ENCODE results near the gene TREM2.

TREM2 gene

DNA sequence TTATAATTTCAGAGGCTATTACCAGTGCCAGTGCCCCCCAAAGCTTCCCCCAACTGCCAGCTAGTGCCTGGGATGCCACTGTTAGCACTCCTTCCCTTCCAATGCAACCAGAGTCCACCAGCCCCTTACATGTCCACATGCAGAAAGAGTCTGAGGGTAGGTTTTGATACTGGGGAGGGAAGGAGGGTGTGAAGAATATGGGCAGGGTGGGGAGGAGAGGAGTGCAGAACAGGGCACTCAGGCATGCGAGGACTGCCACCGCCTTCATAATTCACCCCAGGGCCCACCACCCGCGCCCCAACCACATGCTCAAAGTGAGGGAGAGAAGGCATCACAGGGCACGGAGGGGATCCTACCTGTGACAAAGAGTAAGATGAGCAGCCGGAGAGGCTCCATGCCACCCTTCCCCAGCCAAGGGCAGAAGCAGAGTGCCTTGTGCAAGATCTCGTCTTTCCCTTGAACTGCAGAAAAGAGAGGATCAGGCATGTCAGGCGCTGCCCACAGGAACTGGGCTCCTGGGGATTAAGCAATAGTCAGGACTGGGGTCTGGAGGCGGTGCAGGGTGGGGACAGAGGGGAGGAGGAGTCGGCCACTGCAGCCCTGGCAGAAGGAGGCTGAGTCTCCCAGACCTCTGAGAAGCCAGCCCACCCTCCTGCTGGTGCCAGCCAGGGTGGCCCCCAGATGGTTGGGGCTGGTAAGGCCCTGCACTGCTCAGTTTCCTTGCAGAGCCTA lies at the start of gene TREM2:
Gene TREM2 (minus strand): TSS at position 430 of the 732 bp plus-strand sequence. CDS start 34 bp downstream, at position 396.
- H3K4me1 Mint-ChIP-seq = peaks cover 12% of the 10 kb centered on the region
- TF ChIP-seq, protein P1, sequence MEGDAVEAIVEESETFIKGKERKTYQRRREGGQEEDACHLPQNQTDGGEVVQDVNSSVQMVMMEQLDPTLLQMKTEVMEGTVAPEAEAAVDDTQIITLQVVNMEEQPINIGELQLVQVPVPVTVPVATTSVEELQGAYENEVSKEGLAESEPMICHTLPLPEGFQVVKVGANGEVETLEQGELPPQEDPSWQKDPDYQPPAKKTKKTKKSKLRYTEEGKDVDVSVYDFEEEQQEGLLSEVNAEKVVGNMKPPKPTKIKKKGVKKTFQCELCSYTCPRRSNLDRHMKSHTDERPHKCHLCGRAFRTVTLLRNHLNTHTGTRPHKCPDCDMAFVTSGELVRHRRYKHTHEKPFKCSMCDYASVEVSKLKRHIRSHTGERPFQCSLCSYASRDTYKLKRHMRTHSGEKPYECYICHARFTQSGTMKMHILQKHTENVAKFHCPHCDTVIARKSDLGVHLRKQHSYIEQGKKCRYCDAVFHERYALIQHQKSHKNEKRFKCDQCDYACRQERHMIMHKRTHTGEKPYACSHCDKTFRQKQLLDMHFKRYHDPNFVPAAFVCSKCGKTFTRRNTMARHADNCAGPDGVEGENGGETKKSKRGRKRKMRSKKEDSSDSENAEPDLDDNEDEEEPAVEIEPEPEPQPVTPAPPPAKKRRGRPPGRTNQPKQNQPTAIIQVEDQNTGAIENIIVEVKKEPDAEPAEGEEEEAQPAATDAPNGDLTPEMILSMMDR (IDR thresholded peaks at IDR 0.05; ENCODE audit: unreplicated experiment in 3 of 3) = no peak
- H3K27ac Mint-ChIP-seq = no peak within 1 kb of the TSS
- H3K27me3 Mint-ChIP-seq (ENCODE audit: low read depth) = peaks cover 25% of the 10 kb centered on the region
- H3K36me3 Mint-ChIP-seq (ENCODE audit: low read depth) = no peaks in the 10 kb centered on the region
- no peak within 1 kb of the TSS for H3K4me3 Mint-ChIP-seq
- no peaks in the 10 kb centered on the region for H3K9me3 Mint-ChIP-seq

DNA sequence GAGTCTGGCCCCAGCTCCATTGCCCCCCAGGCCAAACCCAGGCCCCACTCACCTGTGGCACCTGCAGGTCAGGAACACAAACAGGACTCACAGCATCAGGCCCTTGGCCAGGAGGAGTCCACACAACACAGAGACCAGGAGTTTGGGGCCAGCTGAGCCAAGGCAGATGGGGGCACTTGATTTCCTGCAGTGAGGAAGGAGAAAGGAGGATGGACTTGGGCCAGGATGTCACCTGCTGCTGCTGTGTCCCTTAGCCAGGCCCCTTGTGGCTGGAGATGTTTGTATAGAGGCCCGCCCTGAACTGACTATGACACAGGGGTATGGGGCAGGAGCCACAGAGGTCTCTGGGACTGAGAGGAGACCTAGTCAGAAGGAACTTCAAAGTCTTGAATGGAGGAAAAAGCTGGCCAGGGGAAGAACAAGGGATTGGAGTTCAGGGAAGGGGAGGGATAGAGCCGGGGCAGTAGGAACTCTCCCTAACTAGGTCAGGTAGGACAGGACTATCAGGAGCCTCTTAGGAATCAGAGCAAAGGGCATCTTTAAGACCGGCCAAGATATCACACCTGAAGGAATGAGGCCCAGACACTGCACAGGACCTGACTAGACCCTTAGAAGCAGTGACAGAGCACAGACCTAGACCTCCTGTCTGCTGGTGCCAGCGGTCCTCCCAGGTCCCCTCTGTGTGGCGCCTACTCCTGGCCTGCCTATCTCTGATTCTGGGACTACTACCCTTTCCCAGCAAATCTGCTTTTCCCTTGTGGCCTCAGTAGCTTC lies 46.8 kb upstream of the TREM2 start:
- H3K36me3 Mint-ChIP-seq (ENCODE audit: low read depth) = no peaks in the 10 kb centered on the region
- H3K27me3 Mint-ChIP-seq (ENCODE audit: low read depth) = peaks cover 9% of the 10 kb centered on the region
- no peak overlapping the region for H3K4me3 Mint-ChIP-seq
- TF ChIP-seq, protein P1 (IDR thresholded peaks at IDR 0.05; ENCODE audit: unreplicated experiment in 3 of 3) = no peak
- H3K27ac Mint-ChIP-seq = no peak overlapping the region
- peaks cover 13% of the 10 kb centered on the region for H3K9me3 Mint-ChIP-seq
- no peaks in the 10 kb centered on the region for H3K4me1 Mint-ChIP-seq

DNA sequence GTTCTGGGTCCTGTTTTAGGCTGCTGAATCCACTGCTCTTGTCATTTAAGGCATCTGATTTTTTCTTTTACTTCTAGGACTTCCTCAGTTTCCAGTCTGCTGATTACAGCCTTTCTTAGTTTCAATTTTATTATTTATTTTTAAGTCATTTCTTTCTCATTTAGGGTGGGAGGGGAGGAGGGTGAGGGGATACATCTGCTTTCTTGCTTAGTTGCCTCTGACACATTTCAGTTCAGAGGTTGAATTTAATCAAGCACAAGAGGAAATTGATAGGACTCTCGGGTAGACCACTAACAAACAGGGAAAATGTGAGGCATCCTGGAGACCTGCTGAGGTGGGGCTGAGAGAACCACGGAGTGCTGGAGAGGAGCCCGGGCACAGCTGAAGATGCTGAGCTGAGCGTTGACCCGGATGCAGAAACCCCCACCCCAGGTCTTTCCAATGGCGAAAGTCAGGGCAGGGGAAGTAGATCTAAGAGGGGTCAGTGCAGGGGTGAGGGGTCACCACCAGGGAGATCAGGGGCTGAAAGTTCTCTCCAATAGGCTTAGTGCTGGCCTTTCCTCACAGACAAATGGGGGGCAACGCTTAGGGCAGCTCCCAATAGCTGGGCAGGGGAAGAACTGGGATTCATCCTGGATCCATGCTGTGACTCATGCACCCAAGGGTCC lies 45.7 kb upstream of the TREM2 start:
- H3K36me3 Mint-ChIP-seq (ENCODE audit: low read depth) = no peaks in the 10 kb centered on the region
- H3K27me3 Mint-ChIP-seq (ENCODE audit: low read depth) = peaks cover 9% of the 10 kb centered on the region
- no peak overlapping the region for H3K4me3 Mint-ChIP-seq
- TF ChIP-seq, protein P1 (IDR thresholded peaks at IDR 0.05; ENCODE audit: unreplicated experiment in 3 of 3) = no peak
- H3K9me3 Mint-ChIP-seq = peaks cover 8% of the 10 kb centered on the region
- no peak overlapping the region for H3K27ac Mint-ChIP-seq
- H3K4me1 Mint-ChIP-seq = no peaks in the 10 kb centered on the region

DNA sequence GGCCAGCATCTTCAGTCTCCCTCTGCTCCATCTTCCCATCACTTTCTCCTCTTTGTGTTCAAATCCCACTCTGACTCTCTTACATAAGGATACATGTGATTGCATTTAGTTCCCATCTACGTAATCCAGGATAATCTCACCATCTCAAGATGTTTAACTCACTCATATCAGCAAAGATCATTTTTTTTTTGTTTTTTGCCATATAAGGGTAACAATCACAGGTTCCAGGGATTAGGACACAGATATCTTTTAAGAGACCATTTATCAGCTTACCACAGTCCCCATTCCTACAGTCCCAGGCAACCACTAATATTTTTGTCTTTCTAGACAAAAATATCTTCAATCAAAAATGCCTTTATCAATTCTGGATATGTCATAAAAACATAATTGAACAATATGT lies 41.2 kb upstream of the TREM2 start:
- Mint-ChIP-seq H3K4me1 (peaks cover 4% of the 10 kb centered on the region), H3K4me3 (no peak overlapping the region), H3K27ac (no peak overlapping the region), H3K9me3 (peaks cover 8% of the 10 kb centered on the region), H3K36me3 (ENCODE audit: low read depth) (no peaks in the 10 kb centered on the region), H3K27me3 (ENCODE audit: low read depth) (peaks cover 2% of the 10 kb centered on the region)
- TF ChIP-seq, protein P1 (IDR thresholded peaks at IDR 0.05; ENCODE audit: unreplicated experiment in 3 of 3) = no peak

DNA sequence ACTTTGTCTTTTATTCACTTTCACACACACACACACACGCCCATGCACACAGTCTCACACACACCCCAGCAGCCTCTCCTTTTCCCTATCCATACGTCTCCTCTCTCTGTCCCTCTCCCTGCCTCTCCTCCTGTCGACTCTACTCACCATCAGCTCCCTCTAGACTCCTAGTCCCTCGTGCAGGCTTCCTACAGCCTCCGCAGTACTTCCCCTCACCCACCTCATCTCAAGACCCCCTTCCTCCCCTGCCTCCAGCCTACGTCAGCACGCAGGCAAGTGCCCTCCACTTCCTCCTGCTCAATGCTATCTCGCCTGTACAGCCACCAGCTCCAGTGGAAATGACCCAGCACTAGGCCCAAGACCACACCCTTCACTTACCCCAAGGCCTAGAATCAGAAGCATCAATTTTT lies 38.9 kb upstream of the TREM2 start:
- H3K4me3 Mint-ChIP-seq = no peak overlapping the region
- TF ChIP-seq, protein P1 (IDR thresholded peaks at IDR 0.05; ENCODE audit: unreplicated experiment in 3 of 3) = no peak
- peaks cover 7% of the 10 kb centered on the region for H3K27me3 Mint-ChIP-seq (ENCODE audit: low read depth)
- no peaks in the 10 kb centered on the region for H3K36me3 Mint-ChIP-seq (ENCODE audit: low read depth)
- peaks cover 4% of the 10 kb centered on the region for H3K4me1 Mint-ChIP-seq
- H3K27ac Mint-ChIP-seq = no peak overlapping the region
- H3K9me3 Mint-ChIP-seq = peaks cover under 1% of the 10 kb centered on the region

Data from nephron (organoid).